GM23248 (cell line): ENCODE results near the gene KLB. TPM values are rescaled to one million over a fixed set of nuclear protein-coding genes. Genes with fewer than 3 reads are reported as not detected.

ENCODE experiments used
- DNase-seq: peaks from one replicate; pipeline ENCODE4 v3.0.0-alpha.2; 2015
- H2AFZ ChIP-seq: fragments of 200-600 bp; sonication (generic); 2 replicates; pipeline ENCODE4 v1.6.1; 2016; ENCODE audit warnings: antibody characterized with exemption
- H3F3A ChIP-seq: fragments of 200-600 bp; sonication (generic); 2 replicates; pipeline ENCODE4 v1.6.1; 2016; ENCODE audit warnings: mild to moderate bottlenecking, antibody characterized with exemption, mixed run types; ENCODE audit not compliant: insufficient read depth
- H3K27ac ChIP-seq: fragments of 200-600 bp; sonication (generic); 2 replicates; pipeline ENCODE4 v1.5.1; 2016; ENCODE audit warnings: mild to moderate bottlenecking
- H3K27me3 ChIP-seq: fragments of 200-600 bp; sonication (generic); replicated peaks from 2 replicates; pipeline ENCODE4 v1.6.1; 2016; ENCODE audit warnings: mild to moderate bottlenecking; ENCODE audit not compliant: insufficient read depth
- H3K36me3 ChIP-seq: fragments of 200-600 bp; sonication (generic); 2 replicates; pipeline ENCODE4 v1.6.1; 2016; ENCODE audit warnings: low read depth, mild to moderate bottlenecking
- H3K4me1 ChIP-seq: fragments of 200-600 bp; sonication (generic); 2 replicates; pipeline ENCODE4 v1.6.1; 2016; ENCODE audit warnings: mild to moderate bottlenecking; ENCODE audit not compliant: insufficient read depth
- H3K4me2 ChIP-seq: fragments of 200-600 bp; sonication (generic); one replicate; pipeline ENCODE4 v1.6.1; 2016; ENCODE audit warnings: mild to moderate bottlenecking; ENCODE audit not compliant: unreplicated experiment
- H3K4me3 ChIP-seq: fragments of 200-600 bp; sonication (generic); 2 replicates; pipeline ENCODE4 v1.5.1; 2016; ENCODE audit warnings: mild to moderate bottlenecking
- H3K79me2 ChIP-seq: fragments of 200-600 bp; sonication (generic); 2 replicates; pipeline ENCODE4 v1.6.1; 2016; ENCODE audit warnings: mild to moderate bottlenecking; ENCODE audit not compliant: insufficient read depth
- H3K9ac ChIP-seq: fragments of 200-600 bp; sonication (generic); 2 replicates; pipeline ENCODE4 v1.6.1; 2016; ENCODE audit warnings: mild to moderate bottlenecking
- H3K9me2 ChIP-seq: fragments of 200-600 bp; sonication (generic); 2 replicates; pipeline ENCODE4 v1.6.1; 2016; ENCODE audit warnings: mixed run types, mild to moderate bottlenecking, moderate library complexity; ENCODE audit not compliant: insufficient read depth
- H3K9me3 ChIP-seq: fragments of 200-600 bp; sonication (generic); one replicate; pipeline ENCODE4 v1.6.1; 2017; ENCODE audit warnings: low read depth
- H4K20me1 ChIP-seq: fragments of 200-600 bp; sonication (generic); 2 replicates; pipeline ENCODE4 v1.6.0; 2016; ENCODE audit not compliant: insufficient read depth
- EZH2 ChIP-seq: fragments of 200-600 bp; sonication (generic); IDR thresholded peaks from 2 replicates; pipeline ENCODE4 v1.6.1; 2018; ENCODE audit warnings: antibody characterized with exemption, mild to moderate bottlenecking; ENCODE audit not compliant: insufficient read depth, poor library complexity, severe bottlenecking
- EZH2phosphoT487 ChIP-seq: fragments of 200-600 bp; sonication (generic); IDR thresholded peaks from 2 replicates; pipeline ENCODE4 v1.6.1; 2018; ENCODE audit warnings: antibody characterized with exemption, moderate library complexity, mild to moderate bottlenecking, low read depth; ENCODE audit not compliant: insufficient read depth
- WGBS, 2 experiments: methylation state at CpG; one replicate each; pipeline ENCODE4 v1.1.6; 2015 to 2017; ENCODE audit warnings: low lambda C conversion rate in 2 of 2, low coverage in 1 of 2; ENCODE audit errors: missing lambda C conversion rate in 2 of 2; 5-methylcytosine and 5-hydroxymethylcytosine counted together
- in situ Hi-C: fragments of 300-500 bp; cut with MboI; formaldehyde crosslinking; loops from 2 replicates; pipeline ENCODE4 v1.15.0; 2020
- polyA plus RNA-seq: library from polyadenylated mRNA; unstranded; fragments of >200 nt; fragmentation: Nextera tagmentation; extraction: Ambion mirVana; gene quantifications from 2 replicates; pipeline ENCODE4 v1.2.1, GENCODE V29; 2016
- total RNA-seq: library from RNA; depleted of rRNA; stranded (reverse); fragments of >200 nt; shearing (Covaris generic); gene quantifications from 2 replicates; pipeline ENCODE4 v1.2.3, GENCODE V29; 2014

The KLB gene
- total and polyA plus RNA-seq, 2 experiments from 2014 or later, result not detected

- H3K4me2 ChIP-seq, result no peak overlapping the region
Observed at GRCh38 chr4:39441593-39441992, 34.9 kb downstream of the KLB start.

DNA sequence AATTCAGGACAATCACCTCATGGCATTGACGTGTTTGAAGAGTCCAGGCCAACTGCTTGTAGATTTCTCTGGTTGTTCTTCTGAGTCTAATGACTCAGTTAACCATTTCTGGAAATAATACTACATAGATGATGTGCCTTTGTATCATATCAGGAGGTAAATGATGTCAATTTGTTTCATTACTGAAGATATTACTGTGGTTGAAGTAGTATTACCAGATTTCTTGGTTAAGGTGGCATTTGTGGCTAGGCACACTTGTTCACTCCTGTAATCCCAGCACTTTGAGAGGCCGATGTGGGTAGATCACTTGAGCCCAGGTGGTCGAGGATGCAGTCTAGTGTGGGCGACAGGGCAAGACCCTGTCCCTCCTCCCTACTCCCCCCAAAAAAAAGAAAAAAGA is 36.3 kb downstream of the KLB start:
- no peaks in the 10 kb centered on the region for H3K79me2 ChIP-seq
- TF ChIP-seq EZH2 (no peak), EZH2phosphoT487 (no peak)
- no peak overlapping the region for H2AFZ ChIP-seq
- no peak overlapping the region for H3K27ac ChIP-seq
- in situ Hi-C loops, result no loop called here
- H3K27me3 ChIP-seq, result no peaks in the 10 kb centered on the region
- H3K9me2 ChIP-seq, result no peaks in the 10 kb centered on the region
- no peaks in the 10 kb centered on the region for H4K20me1 ChIP-seq
- no peak for DNase-seq
- H3K36me3 ChIP-seq, result no peaks in the 10 kb centered on the region
- H3K4me1 ChIP-seq, result peaks cover 7% of the 10 kb centered on the region
- peaks cover 21% of the 10 kb centered on the region for H3F3A ChIP-seq
- no peak overlapping the region for H3K9ac ChIP-seq
- H3K4me2 ChIP-seq, result no peak overlapping the region
- no peak overlapping the region for H3K4me3 ChIP-seq
- 74 to 81% methylated on average over 4 of the region's 4 CpGs for WGBS, 2 experiments
- H3K9me3 ChIP-seq, result no peaks in the 10 kb centered on the region

More at GRCh38 chr4:39441593-39441992, 34.9 kb downstream of the KLB start:
- H3K9me2 ChIP-seq, result no peaks in the 10 kb centered on the region
- DNase-seq, result no peak
- H3K9ac ChIP-seq, result no peak overlapping the region
- H3K4me3 ChIP-seq, result no peak overlapping the region
- no peak for TF ChIP-seq EZH2
- TF ChIP-seq EZH2phosphoT487, result no peak
- 60 to 68% methylated on average over 2 of the region's 2 CpGs for WGBS, 2 experiments
- no peak overlapping the region for H2AFZ ChIP-seq
- H3K27ac ChIP-seq, result no peak overlapping the region
- H3K36me3 ChIP-seq, result no peaks in the 10 kb centered on the region
- peaks cover 12% of the 10 kb centered on the region; the same call in 1 of the 2 replicates for H3K27me3 ChIP-seq
- peaks cover 13% of the 10 kb centered on the region; the same call in 1 of the 2 replicates for H3F3A ChIP-seq
- no peaks in the 10 kb centered on the region for H3K79me2 ChIP-seq
- H4K20me1 ChIP-seq, result no peaks in the 10 kb centered on the region
- no peaks in the 10 kb centered on the region for H3K4me1 ChIP-seq
- H3K9me3 ChIP-seq, result no peaks in the 10 kb centered on the region
- in situ Hi-C loops, result no loop called here

- H3K9me2 ChIP-seq, result no peaks in the 10 kb centered on the region
- H3K4me1 ChIP-seq, result peaks cover 7% of the 10 kb centered on the region
- H3K4me3 ChIP-seq, result no peak overlapping the region
- peaks cover 56% of the 10 kb centered on the region for H3F3A ChIP-seq
- H3K27ac ChIP-seq, result no peak overlapping the region
- in situ Hi-C loops, result no loop called here
- peaks cover 16% of the 10 kb centered on the region for H3K36me3 ChIP-seq
- no peaks in the 10 kb centered on the region for H4K20me1 ChIP-seq
- H2AFZ ChIP-seq, result peak overlapping the region; percentile 46
- H3K79me2 ChIP-seq, result no peaks in the 10 kb centered on the region
- no peak overlapping the region for H3K4me2 ChIP-seq
- 0 out of 2 replicates have a peak overlapping the region, but pooled peaks have one; percentile 22 for H3K9ac ChIP-seq
- 87 to 89% methylated on average over 20 of the region's 20 CpGs for WGBS, 2 experiments
- no peaks in the 10 kb centered on the region for H3K9me3 ChIP-seq
- H3K27me3 ChIP-seq, result no peaks in the 10 kb centered on the region
- DNase-seq, result no peak
- no peak for TF ChIP-seq EZH2
- no peak for TF ChIP-seq EZH2phosphoT487
Observed at GRCh38 chr4:39446483-39446841, 39.7 kb downstream of the KLB start.

DNA sequence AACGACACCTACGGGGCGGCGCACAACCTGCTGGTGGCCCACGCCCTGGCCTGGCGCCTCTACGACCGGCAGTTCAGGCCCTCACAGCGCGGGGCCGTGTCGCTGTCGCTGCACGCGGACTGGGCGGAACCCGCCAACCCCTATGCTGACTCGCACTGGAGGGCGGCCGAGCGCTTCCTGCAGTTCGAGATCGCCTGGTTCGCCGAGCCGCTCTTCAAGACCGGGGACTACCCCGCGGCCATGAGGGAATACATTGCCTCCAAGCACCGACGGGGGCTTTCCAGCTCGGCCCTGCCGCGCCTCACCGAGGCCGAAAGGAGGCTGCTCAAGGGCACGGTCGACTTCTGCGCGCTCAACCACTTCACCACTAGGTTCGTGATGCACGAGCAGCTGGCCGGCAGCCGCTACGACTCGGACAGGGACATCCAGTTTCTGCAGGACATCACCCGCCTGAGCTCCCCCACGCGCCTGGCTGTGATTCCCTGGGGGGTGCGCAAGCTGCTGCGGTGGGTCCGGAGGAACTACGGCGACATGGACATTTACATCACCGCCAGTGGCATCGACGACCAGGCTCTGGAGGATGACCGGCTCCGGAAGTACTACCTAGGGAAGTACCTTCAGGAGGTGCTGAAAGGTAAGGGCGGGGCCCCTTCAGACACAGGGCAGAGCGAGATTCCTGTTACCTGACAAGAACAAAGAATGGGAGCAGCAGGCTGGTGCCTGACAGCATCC is 40.3 kb downstream of the KLB start:
- no peaks in the 10 kb centered on the region for H3K27me3 ChIP-seq
- H3K27ac ChIP-seq, result no peak overlapping the region
- H4K20me1 ChIP-seq, result no peaks in the 10 kb centered on the region
- H2AFZ ChIP-seq, result peak overlapping the region; percentile 46
- peak overlapping the region; percentile 22; the same call in 1 of the 2 replicates for H3K9ac ChIP-seq
- H3F3A ChIP-seq, result peaks cover 61% of the 10 kb centered on the region
- peak; percentile 82 for DNase-seq
- H3K79me2 ChIP-seq, result no peaks in the 10 kb centered on the region
- H3K4me2 ChIP-seq, result peak overlapping the region; percentile 77
- TF ChIP-seq EZH2 (no peak), EZH2phosphoT487 (no peak)
- H3K36me3 ChIP-seq, result peaks cover 21% of the 10 kb centered on the region
- peaks cover 7% of the 10 kb centered on the region for H3K4me1 ChIP-seq
- 9 to 11% methylated on average over 48 to 59 of the region's 61 CpGs for WGBS, 2 experiments
- peak overlapping the region; percentile 49 for H3K4me3 ChIP-seq
- no peaks in the 10 kb centered on the region for H3K9me3 ChIP-seq
- in situ Hi-C loops, result no loop called here
- no peaks in the 10 kb centered on the region for H3K9me2 ChIP-seq
